ENCODE data around the gene SERBP1. TPM values are rescaled to one million over a fixed set of nuclear protein-coding genes. Genes with fewer than 3 reads are reported as not detected.

The SERBP1 gene
- total RNA-seq, 2 donors from 2014 or later, result 129 to 131 TPM

DNA sequence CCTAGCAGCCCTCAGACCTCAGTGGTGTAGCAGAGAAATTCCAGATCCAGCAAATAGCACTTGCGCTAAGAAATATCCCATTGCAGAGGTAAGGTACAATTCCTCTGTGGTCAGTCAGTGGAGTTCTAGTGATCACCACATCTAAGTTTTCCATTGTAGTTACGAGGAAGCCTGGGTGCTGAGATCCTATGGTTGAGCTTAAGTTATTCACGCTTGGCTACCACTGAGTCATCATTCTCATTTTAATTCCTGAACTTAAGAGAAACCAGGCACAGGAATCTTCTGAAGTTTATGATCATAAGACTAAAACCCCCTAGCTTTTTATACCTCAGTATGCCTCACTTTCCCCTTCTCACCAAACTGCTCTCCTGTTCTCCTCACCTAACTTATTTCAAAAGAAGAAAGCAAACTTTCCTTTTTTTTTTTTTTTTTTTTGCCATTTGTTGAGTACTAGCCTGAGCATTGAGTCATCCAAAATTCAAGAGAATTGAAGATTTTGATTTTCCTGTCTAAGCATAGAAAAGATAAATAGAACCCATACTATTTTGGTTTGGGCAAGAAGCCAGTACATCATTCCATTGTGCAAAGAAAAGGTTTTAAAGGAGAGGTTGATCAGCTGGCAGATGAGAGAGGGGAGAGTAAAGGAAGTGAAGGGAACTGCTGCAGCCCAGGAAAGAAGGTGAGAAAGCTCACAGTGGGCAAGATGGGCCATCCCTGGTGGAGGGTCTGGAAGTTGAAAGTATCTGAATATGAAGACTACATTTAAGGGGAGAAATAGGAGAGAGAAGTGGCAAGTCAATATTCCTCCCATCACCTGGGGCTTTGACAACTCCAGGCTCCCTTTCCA, 39.9 kb downstream of the SERBP1 start:
- no peak overlapping the region for H3K4me3 Mint-ChIP-seq
- no peaks in the 10 kb centered on the region for H3K27me3 Mint-ChIP-seq
- no peak overlapping the region for H3K27ac Mint-ChIP-seq
- H3K36me3 Mint-ChIP-seq (ENCODE audit: low read depth), result peaks cover 4% of the 10 kb centered on the region
- ATAC-seq, result no peak
- DNase-seq, result no peak
- peaks cover 3% of the 10 kb centered on the region for H3K4me1 Mint-ChIP-seq
- peaks cover 2% of the 10 kb centered on the region for H3K9me3 ChIP-seq (ENCODE audit: control insufficient read depth, low read length, poor library complexity, severe bottlenecking)

- DNase-seq, result no peak
- Mint-ChIP-seq H3K36me3 (ENCODE audit: low read depth) (peaks cover 3% of the 10 kb centered on the region), H3K4me1 (no peaks in the 10 kb centered on the region), H3K27me3 (no peaks in the 10 kb centered on the region), H3K27ac (no peak overlapping the region), H3K4me3 (no peak overlapping the region)
- no peak for ATAC-seq
- H3K9me3 ChIP-seq (ENCODE audit: control insufficient read depth, low read length, poor library complexity, severe bottlenecking), result peaks cover 5% of the 10 kb centered on the region
These were observed 46.1 kb downstream of the SERBP1 start for GRCh38 chr1:67383999-67384638.

DNA sequence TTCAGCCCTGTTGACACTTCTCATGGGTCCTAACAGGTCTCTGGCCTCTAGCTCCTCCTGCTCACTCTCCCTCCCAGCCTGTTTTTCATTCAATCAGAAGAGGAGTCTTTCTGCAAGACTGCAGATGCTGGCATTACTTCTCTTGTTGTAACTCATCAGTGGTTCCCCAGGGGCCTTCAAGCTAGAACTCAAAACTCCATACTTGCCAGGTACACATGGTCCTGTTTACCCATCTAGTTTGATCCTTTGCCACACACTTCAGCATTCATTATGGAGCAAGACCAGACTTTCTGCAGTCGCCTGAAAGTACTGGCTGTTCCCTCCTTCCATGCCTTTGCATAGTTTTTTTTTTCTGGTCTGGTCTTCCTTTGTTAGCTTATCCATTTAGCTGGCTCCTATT, 47.9 kb downstream of the SERBP1 start:
- Mint-ChIP-seq H3K4me3 (no peak overlapping the region), H3K36me3 (ENCODE audit: low read depth) (peaks cover 3% of the 10 kb centered on the region), H3K4me1 (no peaks in the 10 kb centered on the region), H3K27ac (no peak overlapping the region), H3K27me3 (no peaks in the 10 kb centered on the region)
- no peak for DNase-seq
- peaks cover 5% of the 10 kb centered on the region for H3K9me3 ChIP-seq (ENCODE audit: control insufficient read depth, low read length, poor library complexity, severe bottlenecking)
- ATAC-seq, result no peak

DNA sequence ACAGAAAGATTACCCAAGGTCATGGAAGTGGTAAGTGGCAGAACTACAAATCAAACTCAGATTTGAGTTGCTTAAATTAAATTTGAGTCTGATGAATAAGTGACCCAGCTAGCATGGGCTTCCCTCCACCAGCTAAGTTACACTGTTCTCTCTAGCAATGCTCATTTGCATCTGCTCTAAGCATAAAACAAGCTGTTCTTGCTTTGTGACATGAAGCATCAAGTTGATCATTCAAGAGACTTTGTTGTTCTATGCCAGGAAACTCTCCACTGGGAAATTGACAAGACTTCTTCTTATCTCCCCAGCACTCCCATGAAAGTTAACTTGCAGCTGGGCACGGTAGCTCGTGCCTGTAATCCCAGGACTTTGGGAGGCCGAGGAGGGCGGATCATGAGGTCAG, 49.0 kb downstream of the SERBP1 start:
- no peak overlapping the region for H3K4me3 Mint-ChIP-seq
- H3K9me3 ChIP-seq (ENCODE audit: control insufficient read depth, low read length, poor library complexity, severe bottlenecking), result peaks cover 5% of the 10 kb centered on the region
- H3K36me3 Mint-ChIP-seq (ENCODE audit: low read depth), result peaks cover 5% of the 10 kb centered on the region

DNA sequence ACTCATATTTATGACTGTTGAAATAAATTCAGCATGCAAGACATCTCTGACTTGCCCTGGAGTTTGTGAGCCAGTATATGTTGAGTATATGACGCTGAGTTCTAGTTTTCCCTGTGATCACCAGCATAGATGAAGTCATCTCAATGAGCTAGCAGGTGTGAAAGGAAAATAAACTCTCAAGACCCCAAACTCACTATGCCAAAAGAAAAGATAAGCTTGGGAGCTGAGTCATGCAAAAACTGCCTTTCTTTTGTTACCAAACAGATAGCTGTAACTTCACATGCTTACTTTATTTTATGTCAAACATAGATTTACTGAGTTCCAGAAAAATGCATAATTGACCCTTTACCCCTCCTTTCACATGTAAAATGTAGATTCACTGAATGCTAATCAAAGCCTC, 52.9 kb downstream of the SERBP1 start:
- no peak overlapping the region for H3K27ac Mint-ChIP-seq
- H3K4me3 Mint-ChIP-seq, result no peak overlapping the region
- H3K27me3 Mint-ChIP-seq, result no peaks in the 10 kb centered on the region
- no peaks in the 10 kb centered on the region for H3K9me3 ChIP-seq (ENCODE audit: control insufficient read depth, low read length, poor library complexity, severe bottlenecking)
- H3K4me1 Mint-ChIP-seq, result no peaks in the 10 kb centered on the region
- peaks cover 2% of the 10 kb centered on the region for H3K36me3 Mint-ChIP-seq (ENCODE audit: low read depth)
- DNase-seq (no peak), ATAC-seq (no peak)

More for the DNA sequence above, 49.0 kb downstream of the SERBP1 start:
- H3K4me1 Mint-ChIP-seq, result no peaks in the 10 kb centered on the region
- DNase-seq (no peak), ATAC-seq (no peak)
- no peaks in the 10 kb centered on the region for H3K27me3 Mint-ChIP-seq
- no peak overlapping the region for H3K27ac Mint-ChIP-seq

GRCh38 chr1:67376381-67376780, 53.8 kb downstream of the SERBP1 start:
- DNase-seq, result no peak
- Mint-ChIP-seq H3K4me1 (no peaks in the 10 kb centered on the region), H3K36me3 (ENCODE audit: low read depth) (peaks cover 2% of the 10 kb centered on the region), H3K27ac (no peak overlapping the region), H3K27me3 (no peaks in the 10 kb centered on the region), H3K4me3 (no peak overlapping the region)
- ATAC-seq, result no peak
- no peaks in the 10 kb centered on the region for H3K9me3 ChIP-seq (ENCODE audit: control insufficient read depth, low read length, poor library complexity, severe bottlenecking)

DNA sequence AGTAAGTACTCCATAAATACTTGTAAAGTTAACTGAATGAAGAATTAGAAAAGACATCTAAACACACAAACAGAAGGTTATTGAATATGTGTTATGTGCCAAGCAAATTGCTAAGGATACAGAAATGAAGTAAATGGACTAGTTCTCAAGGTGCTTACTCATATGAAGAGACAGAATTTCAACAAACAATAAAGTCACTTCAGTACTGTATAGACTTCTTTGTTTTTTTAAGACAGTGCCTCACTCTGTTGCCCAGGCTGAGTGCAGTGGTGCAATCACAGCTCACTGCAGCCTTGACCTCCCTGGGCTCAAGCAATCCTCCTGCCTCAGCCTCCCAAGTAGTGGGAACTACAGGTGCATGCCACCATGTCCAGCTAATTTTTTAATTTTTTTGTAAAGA, 57.3 kb downstream of the SERBP1 start:
- ATAC-seq, result no peak
- Mint-ChIP-seq H3K36me3 (ENCODE audit: low read depth) (peaks cover 2% of the 10 kb centered on the region), H3K4me3 (no peak overlapping the region), H3K27me3 (no peaks in the 10 kb centered on the region), H3K27ac (no peak overlapping the region), H3K4me1 (no peaks in the 10 kb centered on the region)
- no peak for DNase-seq
- H3K9me3 ChIP-seq (ENCODE audit: control insufficient read depth, low read length, poor library complexity, severe bottlenecking), result no peaks in the 10 kb centered on the region

- H3K9me3 ChIP-seq (ENCODE audit: control insufficient read depth, low read length, poor library complexity, severe bottlenecking), result no peaks in the 10 kb centered on the region
- Mint-ChIP-seq H3K27ac (no peak overlapping the region), H3K27me3 (no peaks in the 10 kb centered on the region), H3K4me3 (no peak overlapping the region), H3K4me1 (no peaks in the 10 kb centered on the region), H3K36me3 (ENCODE audit: low read depth) (peaks cover 2% of the 10 kb centered on the region)
- no peak for DNase-seq
- ATAC-seq, result no peak
These were observed 58.1 kb downstream of the SERBP1 start for GRCh38 chr1:67372136-67372535.

- H3K9me3 ChIP-seq (ENCODE audit: control insufficient read depth, low read length, poor library complexity, severe bottlenecking), result no peaks in the 10 kb centered on the region
- Mint-ChIP-seq H3K27me3 (no peaks in the 10 kb centered on the region), H3K36me3 (ENCODE audit: low read depth) (peaks cover 2% of the 10 kb centered on the region), H3K4me1 (no peaks in the 10 kb centered on the region), H3K4me3 (no peak overlapping the region), H3K27ac (no peak overlapping the region)
- ATAC-seq (no peak), DNase-seq (no peak)
These were observed 58.5 kb downstream of the SERBP1 start for GRCh38 chr1:67371681-67372080.

DNA sequence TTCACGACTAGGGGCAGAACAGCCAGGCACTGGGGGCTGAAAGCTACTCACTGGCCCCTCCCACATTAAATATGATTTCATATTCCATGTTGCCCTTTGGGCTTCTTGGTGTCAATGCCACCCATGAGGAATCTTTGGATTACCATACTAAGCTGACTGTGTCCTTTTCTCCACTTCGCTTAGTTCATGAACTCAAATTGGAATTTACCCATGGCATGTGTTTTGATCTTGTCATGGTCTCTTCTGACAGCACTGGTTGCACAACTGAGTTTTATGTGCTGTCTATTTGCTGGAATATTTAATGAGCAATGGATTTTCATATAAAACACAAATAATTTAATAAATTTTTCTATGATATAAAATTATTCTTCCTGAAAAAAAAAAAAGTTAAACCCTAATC, 59.2 kb downstream of the SERBP1 start:
- DNase-seq (no peak), ATAC-seq (no peak)
- H3K9me3 ChIP-seq (ENCODE audit: control insufficient read depth, low read length, poor library complexity, severe bottlenecking), result no peaks in the 10 kb centered on the region
- H3K4me3 Mint-ChIP-seq, result no peak overlapping the region
- H3K4me1 Mint-ChIP-seq, result no peaks in the 10 kb centered on the region
- no peaks in the 10 kb centered on the region for H3K27me3 Mint-ChIP-seq
- no peaks in the 10 kb centered on the region for H3K36me3 Mint-ChIP-seq (ENCODE audit: low read depth)
- H3K27ac Mint-ChIP-seq, result no peak overlapping the region

- H3K9me3 ChIP-seq (ENCODE audit: control insufficient read depth, low read length, poor library complexity, severe bottlenecking), result no peaks in the 10 kb centered on the region
- no peak for DNase-seq
- Mint-ChIP-seq H3K36me3 (ENCODE audit: low read depth) (no peaks in the 10 kb centered on the region), H3K4me3 (no peak overlapping the region), H3K4me1 (no peaks in the 10 kb centered on the region), H3K27ac (no peak overlapping the region), H3K27me3 (no peaks in the 10 kb centered on the region)
- ATAC-seq, result no peak
These were observed 62.1 kb downstream of the SERBP1 start for GRCh38 chr1:67368046-67368514.

DNA sequence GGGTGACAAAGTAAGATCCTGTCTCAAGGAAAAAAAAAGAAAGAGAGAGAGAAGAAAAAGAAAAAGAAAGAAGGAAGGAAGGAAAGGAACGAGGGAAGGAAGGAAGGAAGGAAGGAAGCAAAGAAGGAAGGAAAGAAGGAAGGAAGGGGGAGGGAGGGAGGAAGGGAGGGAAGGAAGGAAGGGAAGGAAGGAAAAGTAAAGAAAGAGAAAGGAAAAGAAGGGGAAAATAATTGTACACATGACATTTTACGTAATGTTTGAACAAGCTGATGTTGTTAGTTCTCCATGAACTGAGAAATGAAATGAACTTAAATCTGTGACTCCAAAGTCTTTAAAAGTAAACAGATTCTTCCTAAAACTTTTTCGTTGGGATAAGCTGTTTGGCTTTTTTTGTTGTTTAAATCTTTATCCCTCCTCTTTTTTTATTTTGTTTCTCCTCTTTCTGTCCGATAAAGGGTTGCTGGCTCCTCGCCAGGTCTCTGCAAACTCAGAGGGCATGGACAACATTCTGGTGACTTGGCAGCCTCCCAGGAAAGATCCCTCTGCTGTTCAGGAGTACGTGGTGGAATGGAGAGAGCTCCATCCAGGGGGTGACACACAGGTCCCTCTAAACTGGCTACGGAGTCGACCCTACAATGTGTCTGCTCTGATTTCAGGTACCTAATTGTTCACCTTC, 62.7 kb downstream of the SERBP1 start:
- no peaks in the 10 kb centered on the region for H3K9me3 ChIP-seq (ENCODE audit: control insufficient read depth, low read length, poor library complexity, severe bottlenecking)

DNA sequence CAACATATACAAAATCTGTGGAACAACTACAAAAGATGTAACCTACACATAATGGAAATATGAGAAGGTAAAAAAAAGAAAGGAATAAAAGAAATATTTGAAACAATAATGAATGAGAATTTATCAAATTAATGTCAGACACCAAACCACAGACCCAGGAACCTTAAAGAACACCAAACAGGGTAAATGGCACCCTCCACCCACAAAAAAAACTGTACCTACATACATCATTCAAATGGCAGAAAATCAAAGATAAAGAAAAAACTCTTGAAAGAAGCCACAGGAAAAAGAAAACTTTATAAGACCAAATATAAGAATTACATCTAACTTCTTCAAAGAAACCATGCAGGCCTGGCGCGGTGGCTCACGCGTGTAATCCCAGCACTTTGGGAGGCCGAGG, 68.6 kb downstream of the SERBP1 start:
- H3K4me1 Mint-ChIP-seq, result peaks cover 2% of the 10 kb centered on the region
- peaks cover 4% of the 10 kb centered on the region for H3K27me3 Mint-ChIP-seq
- no peak for ATAC-seq
- DNase-seq, result no peak
- peaks cover 1% of the 10 kb centered on the region for H3K36me3 Mint-ChIP-seq (ENCODE audit: low read depth)
- no peak overlapping the region for H3K27ac Mint-ChIP-seq
- H3K4me3 Mint-ChIP-seq, result no peak overlapping the region
- H3K9me3 ChIP-seq (ENCODE audit: control insufficient read depth, low read length, poor library complexity, severe bottlenecking), result no peaks in the 10 kb centered on the region

More for the DNA sequence above, 62.7 kb downstream of the SERBP1 start:
- H3K4me3 Mint-ChIP-seq, result no peak overlapping the region
- H3K27me3 Mint-ChIP-seq, result no peaks in the 10 kb centered on the region
- no peak for DNase-seq
- no peaks in the 10 kb centered on the region for H3K36me3 Mint-ChIP-seq (ENCODE audit: low read depth)
- H3K4me1 Mint-ChIP-seq, result peaks cover 2% of the 10 kb centered on the region
- no peak overlapping the region for H3K27ac Mint-ChIP-seq
- no peak for ATAC-seq
